Measurements from ENCODE around the gene ODAD3.

Gene ODAD3

GRCh38 chr19:11453468-11454341, 18.8 kb upstream of the ODAD3 start:
- H3K36me3 ChIP-seq (replicated peaks; ENCODE audit: low read depth, low read length), result peaks cover 12% of the 10 kb centered on the region
- peak overlapping the region; percentile 63 for H3K4me2 ChIP-seq (ENCODE audit: low read length)
- peak overlapping the region; percentile 82 for H3K4me3 ChIP-seq (ENCODE audit: low read length)
- peak overlapping the region; percentile 60 for H3K27ac ChIP-seq (ENCODE audit: low read length)
- H4K20me1 ChIP-seq (ENCODE audit: insufficient read depth, low read length), result no peaks in the 10 kb centered on the region
- peak overlapping the region; percentile 88 for H3K9ac ChIP-seq (ENCODE audit: low read length)
- H3K27me3 ChIP-seq (ENCODE audit: low read depth, low read length), result no peaks in the 10 kb centered on the region
- H3K9me3 ChIP-seq (ENCODE audit: insufficient read depth, low read length), result no peaks in the 10 kb centered on the region
- peak overlapping the region; percentile 13; the same call in 1 of the 2 replicates for H2AFZ ChIP-seq (ENCODE audit: low read depth, low read length)
- H3K79me2 ChIP-seq (ENCODE audit: low read length), result peaks cover 26% of the 10 kb centered on the region
- H3K4me1 ChIP-seq (ENCODE audit: low read length), result peaks cover 17% of the 10 kb centered on the region
- peak; percentile 81 for TF ChIP-seq CTCF (IDR thresholded peaks at IDR 0.05; ENCODE audit: low read depth, low read length)
- no peak for TF ChIP-seq EZH2phosphoT487 (IDR thresholded peaks at IDR 0.05; ENCODE audit: low read depth)

GRCh38 chr19:11452620-11453310, 17.8 kb upstream of the ODAD3 start:
- no peaks in the 10 kb centered on the region for H3K9me3 ChIP-seq (ENCODE audit: insufficient read depth, low read length)
- no peaks in the 10 kb centered on the region for H4K20me1 ChIP-seq (ENCODE audit: insufficient read depth, low read length)
- peak overlapping the region; percentile 63 for H3K4me2 ChIP-seq (ENCODE audit: low read length)
- H3K36me3 ChIP-seq (replicated peaks; ENCODE audit: low read depth, low read length), result peaks cover 20% of the 10 kb centered on the region
- peak overlapping the region; percentile 60 for H3K27ac ChIP-seq (ENCODE audit: low read length)
- peaks cover 17% of the 10 kb centered on the region for H3K4me1 ChIP-seq (ENCODE audit: low read length)
- H3K27me3 ChIP-seq (ENCODE audit: low read depth, low read length), result no peaks in the 10 kb centered on the region
- peak overlapping the region; percentile 82 for H3K4me3 ChIP-seq (ENCODE audit: low read length)
- H2AFZ ChIP-seq (ENCODE audit: low read depth, low read length), result peak overlapping the region; percentile 13; the same call in 1 of the 2 replicates
- TF ChIP-seq CTCF (IDR thresholded peaks at IDR 0.05; ENCODE audit: low read depth, low read length) (peak; percentile 83), EZH2phosphoT487 (IDR thresholded peaks at IDR 0.05; ENCODE audit: low read depth) (no peak)
- H3K9ac ChIP-seq (ENCODE audit: low read length), result peak overlapping the region; percentile 88
- H3K79me2 ChIP-seq (ENCODE audit: low read length), result peaks cover 26% of the 10 kb centered on the region

- Histone ChIP-seq H3K4me1 (ENCODE audit: low read length) (peaks cover 17% of the 10 kb centered on the region), H3K27me3 (ENCODE audit: low read depth, low read length) (no peaks in the 10 kb centered on the region), H2AFZ (ENCODE audit: low read depth, low read length) (0 out of 2 replicates have a peak overlapping the region, but pooled peaks have one; percentile 13), H3K4me3 (ENCODE audit: low read length) (peak overlapping the region; percentile 82), H3K9me3 (ENCODE audit: insufficient read depth, low read length) (no peaks in the 10 kb centered on the region), H3K4me2 (ENCODE audit: low read length) (peak overlapping the region; percentile 63), H3K27ac (ENCODE audit: low read length) (peak overlapping the region; percentile 60), H3K79me2 (ENCODE audit: low read length) (peaks cover 26% of the 10 kb centered on the region), H3K36me3 (replicated peaks; ENCODE audit: low read depth, low read length) (peaks cover 20% of the 10 kb centered on the region), H4K20me1 (ENCODE audit: insufficient read depth, low read length) (no peaks in the 10 kb centered on the region), H3K9ac (ENCODE audit: low read length) (peak overlapping the region; percentile 88)
- TF ChIP-seq CTCF (IDR thresholded peaks at IDR 0.05; ENCODE audit: low read depth, low read length) (no peak), EZH2phosphoT487 (IDR thresholded peaks at IDR 0.05; ENCODE audit: low read depth) (no peak)
These were observed 17.1 kb upstream of the ODAD3 start for GRCh38 chr19:11451871-11452619.

All from OCI-LY3 (cell line).